GM18909 (cell line): Measurements from ENCODE around the gene RUNX3.

ENCODE experiments used
- ATAC-seq: cut with Tn5 transposase; IDR thresholded peaks from one replicate; pipeline ENCODE4 v1.9.1; 2021; ENCODE audit warnings: mild to moderate bottlenecking; ENCODE audit not compliant: unreplicated experiment, poor library complexity

Gene RUNX3

GRCh38 chr1:24904731-24905354 lies 25.2 kb downstream of the RUNX3 start:
- ATAC-seq = no peak

DNA sequence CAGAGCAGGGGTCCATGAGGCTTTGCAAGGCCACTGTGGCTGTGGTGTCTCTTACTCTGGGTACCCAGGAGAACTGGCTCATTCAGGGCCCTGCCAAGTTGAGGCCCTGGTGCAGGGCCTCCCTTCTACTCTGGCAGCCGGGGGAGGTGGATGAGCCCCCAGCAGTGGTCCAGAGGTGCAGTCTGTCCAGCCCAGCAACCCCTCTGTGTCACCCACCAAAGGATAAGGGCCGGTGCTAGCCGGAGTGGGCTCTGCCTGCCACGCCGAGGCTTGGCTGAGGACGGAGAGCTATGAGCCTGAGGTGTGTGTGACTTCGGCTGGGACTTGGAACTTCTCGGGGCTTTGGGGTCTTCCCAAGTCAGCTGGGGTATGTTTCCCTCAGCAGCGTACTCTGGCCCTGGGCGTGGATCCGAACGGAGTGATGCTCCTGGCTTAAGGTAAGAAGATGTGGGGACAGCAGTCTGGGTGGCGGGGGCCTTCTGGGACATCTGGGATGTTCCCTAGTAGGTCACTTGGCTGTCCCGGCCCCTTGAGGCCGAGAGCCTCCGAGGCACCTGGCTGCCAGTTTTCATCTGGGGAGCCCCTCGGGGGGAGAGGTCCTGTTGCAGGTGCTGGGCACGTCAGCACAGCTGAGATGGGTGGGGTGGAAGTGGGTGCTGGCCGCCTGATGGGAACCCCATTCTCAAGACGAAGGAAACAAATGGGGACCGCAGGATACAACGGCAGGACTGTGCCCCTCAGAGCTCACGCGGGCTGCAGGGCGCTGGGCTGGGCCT lies 25.9 kb downstream of the RUNX3 start:
- no peak for ATAC-seq

- ATAC-seq = no peak
Observed at GRCh38 chr1:24903560-24903954, 26.5 kb downstream of the RUNX3 start.

DNA sequence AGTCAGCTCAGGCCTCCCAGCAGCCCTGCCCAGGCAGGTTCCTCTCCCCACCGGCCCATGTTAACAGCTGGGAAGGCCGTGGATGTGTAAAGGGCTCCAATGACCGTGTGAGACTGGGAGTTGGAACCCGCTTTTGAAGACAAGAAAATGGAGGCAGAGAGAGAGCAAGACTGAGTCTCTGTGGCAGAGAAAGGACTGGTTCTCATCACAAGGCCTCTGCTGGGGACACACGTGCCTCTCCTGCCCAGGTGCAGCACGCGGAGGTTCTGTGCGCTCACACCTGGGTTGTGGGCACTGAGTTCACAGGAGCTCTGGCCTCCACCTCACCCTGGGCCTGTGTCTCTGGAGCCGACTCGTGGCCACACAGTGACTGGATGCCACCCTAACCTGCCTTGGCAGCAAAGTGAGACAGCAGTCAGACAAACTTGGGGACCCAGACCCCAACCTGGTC lies 27.0 kb downstream of the RUNX3 start:
- no peak for ATAC-seq

DNA sequence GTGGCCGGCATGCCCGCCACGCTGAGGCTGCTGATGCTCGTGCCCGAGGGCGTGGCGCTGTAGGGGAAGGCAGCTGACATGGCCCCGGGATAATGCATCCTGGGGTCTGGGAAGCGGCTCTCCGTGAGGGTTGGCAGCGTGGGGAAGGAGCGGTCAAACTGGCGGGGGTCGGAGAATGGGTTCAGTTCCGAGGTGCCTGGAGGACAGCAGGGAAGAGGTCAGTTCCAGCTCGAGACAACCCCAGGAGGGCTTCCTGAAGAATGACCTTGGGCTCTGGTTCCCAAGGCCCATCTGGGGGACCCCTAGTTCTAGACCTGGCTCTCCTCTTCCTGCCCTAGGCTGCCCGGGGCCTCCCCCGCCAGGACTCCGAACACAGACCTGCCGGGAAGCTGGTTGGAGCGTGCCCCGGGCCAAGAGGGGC lies 27.6 kb downstream of the RUNX3 start:
- ATAC-seq = no peak

DNA sequence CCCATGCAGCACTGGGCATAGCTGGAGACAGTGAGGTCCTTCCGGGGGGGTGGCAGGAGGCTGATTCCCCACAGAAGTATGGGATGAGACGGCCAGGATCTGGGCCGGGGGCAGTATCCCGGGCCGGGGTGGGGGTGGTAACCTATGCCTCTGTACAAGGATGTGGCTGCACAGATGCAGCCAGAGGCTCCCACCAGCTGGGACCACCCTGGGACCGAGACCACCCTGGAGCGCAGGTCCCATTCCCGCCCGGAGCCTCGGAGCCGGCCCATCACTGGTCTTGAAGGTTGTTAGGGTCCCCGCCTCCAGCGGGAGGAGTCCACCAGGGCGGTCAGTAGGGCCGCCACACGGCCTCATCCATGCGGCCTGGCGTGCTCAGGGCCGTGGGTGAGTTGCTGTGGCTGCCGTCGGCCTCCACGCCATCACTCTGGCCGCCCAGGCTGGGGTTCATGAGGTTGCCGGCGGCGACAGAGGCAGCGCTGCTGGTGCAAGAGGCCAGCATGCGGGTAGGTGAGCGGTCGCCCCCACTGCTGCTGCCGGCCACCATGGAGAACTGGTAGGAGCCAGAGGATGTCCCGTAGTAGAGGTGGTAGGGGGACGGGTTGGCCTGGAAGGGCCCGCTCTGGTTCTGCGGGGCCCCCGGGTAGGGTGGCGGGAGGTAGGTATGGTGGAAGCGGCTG lies 28.1 kb downstream of the RUNX3 start:
- no peak for ATAC-seq

- ATAC-seq = no peak
Observed at GRCh38 chr1:24900985-24901781, 28.9 kb downstream of the RUNX3 start.

- ATAC-seq = no peak
Observed at GRCh38 chr1:24900486-24900849, 29.6 kb downstream of the RUNX3 start.

DNA sequence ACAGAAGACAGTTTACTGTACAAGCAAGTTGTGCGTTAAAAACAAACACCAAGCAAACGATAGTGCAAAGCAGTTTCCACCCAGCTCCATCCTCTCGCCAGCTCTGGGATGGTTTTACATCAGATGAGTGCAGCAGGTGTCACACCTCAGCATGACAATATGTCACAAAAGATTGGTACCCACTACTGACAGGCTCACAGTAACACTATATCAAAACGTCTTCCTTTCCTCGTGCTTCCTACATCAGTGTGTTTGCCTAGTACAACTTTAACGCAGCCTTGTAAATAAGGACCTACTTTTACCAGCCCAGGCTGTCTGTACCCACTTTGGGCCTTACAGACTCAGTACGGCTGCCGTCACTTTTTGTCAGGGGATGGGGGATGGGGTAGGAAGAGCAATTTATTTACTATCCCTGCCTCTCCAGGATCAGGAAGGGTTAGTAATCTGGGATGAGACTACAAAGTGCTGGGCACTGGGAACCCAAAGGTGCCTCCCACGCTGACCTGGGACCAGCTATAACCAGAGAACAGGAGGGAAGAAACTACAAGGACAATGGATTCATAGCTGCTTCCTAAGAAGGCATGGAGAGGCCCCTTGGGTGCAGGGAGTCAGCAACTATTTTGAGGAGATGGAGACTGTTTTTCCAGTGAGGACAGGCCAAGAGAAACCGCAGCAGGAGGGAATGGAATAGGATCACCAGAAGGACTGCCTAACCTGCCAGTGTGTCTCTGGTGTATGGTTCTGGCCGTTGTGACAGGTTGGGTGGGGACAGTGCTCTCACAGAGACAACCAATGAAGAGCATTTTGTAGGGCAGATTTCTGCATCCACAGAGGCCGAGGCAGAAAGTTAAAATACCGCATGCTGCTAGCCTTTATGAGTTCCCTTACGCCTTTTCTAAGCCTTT lies 30.2 kb downstream of the RUNX3 start:
- ATAC-seq = no peak

GRCh38 chr1:24898909-24899439 lies 31.1 kb downstream of the RUNX3 start:
- no peak for ATAC-seq

GRCh38 chr1:24898152-24898908 lies 31.7 kb downstream of the RUNX3 start:
- ATAC-seq = no peak

DNA sequence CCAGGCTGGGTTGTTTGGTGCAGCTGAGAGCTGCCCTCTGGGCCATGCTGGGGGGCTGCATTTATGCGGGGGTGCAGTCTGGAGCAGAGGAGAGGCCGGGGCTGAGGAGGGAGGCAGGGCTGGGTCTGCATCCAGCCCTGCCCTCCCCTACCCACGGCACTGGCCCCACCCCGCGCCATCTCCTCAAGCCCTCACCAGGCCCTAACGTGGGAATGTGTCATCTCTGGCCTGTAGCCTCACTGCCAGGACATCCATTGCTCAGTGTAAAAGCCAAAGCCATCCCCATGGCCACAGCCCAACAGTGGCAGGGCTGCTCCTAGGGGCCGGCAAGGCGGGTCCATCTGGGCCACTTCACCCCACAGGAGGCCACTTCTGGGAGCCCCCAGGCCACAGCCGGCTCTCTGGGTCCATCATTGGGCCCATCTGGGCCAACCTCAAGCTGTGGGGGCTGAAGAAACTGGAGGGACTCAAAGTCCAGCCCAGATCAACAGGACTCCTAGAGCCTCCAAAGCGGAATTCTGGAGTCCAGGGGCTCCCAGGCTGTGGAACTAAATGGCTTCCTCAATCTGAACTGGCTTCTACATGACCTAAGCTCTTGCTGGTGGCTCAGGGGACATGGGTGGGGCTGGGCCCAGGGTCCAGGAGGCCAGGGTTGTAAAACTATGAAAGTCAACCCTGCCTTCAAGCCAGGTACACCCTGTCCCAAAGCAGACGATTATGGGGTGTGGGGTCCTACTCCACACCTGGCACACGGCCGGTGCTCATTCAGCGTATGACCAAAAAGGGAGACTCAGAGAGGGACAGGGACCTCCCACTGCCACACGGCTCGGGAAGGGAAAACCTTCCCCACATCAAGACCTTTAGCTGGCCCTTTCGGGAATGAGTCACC lies 32.6 kb downstream of the RUNX3 start:
- no peak for ATAC-seq

DNA sequence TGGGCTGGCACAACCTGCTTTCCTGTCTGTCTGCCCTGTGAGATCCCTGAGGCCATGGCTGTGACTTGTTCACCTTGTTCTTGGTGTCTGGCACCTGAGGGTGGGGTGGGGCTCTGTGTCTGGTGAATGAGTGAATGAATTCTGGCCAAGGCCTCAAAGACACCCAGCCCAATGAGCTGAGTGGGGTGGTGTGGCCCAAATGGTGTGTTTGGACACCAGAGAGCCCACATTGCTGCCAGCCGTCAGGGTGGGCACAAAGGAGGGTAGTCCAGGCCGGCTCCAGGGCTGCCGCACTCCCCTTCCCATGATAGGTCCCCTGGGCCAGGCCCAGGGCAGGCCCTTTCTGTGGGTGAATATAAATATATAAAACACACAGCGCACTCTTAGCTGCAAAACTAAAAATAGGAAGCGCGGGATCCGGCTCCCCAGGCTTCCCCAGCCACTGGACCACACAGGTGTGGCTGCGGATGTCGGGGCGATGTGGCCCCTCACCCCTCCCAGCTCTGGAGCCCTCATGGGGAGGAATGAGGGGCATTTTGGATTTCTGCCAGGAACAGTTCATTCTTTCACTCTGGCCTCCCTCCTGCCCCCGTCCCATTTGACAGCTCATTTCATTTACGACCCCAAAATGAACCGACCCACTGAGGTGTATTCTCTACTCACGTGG lies 33.3 kb downstream of the RUNX3 start:
- no peak for ATAC-seq

DNA sequence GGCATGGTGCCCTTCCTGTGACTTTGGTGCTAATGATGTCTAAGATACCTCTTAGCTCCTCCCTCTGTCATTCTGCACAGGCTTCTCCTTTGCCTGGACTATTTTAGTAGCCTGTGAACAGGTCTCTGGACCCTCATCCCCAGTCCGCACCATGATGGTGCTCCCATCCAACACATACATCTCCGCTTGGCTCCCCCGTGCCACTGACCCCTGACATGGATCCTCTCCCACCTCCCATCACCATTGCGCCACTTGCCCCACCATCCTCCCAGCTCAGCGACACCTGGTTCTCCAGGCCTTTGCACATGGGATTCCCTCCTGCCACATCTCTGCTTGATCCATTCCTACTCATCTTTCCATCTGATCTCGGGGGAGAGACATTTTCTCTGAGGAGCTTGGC lies 33.9 kb downstream of the RUNX3 start:
- no peak for ATAC-seq

- ATAC-seq = no peak
Observed at GRCh38 chr1:24895511-24895910, 34.6 kb downstream of the RUNX3 start.

- ATAC-seq = no peak
Observed at GRCh38 chr1:24894002-24894401, 36.1 kb downstream of the RUNX3 start.

- no peak for ATAC-seq
Observed at GRCh38 chr1:24893431-24893830, 36.6 kb downstream of the RUNX3 start.
